Activated CD4-positive, CD25-positive, alpha-beta regulatory T cell treated with anti-CD3 and anti-CD28 coated beads, Interleukin-2, amount 50 U/mL, for 24 hours (primary cell): ENCODE results near the gene DNAJB5.

ENCODE experiments used
- ATAC-seq, 2 donors: fragments of 150-1000 bp; cut with Tn5 transposase; one replicate each; pipeline ENCODE4 v1.10.0; 2021; ENCODE audit warnings: mild to moderate bottlenecking in 1 of 2, moderate library complexity in 1 of 2

DNAJB5 gene

GRCh38 chr9:34985311-34985899 is 4.1 kb upstream of the DNAJB5 start:
- ATAC-seq: no peak

- ATAC-seq: peak in 1 of 2 donors; percentile 4
Observed at GRCh38 chr9:34986540-34987047, 3.0 kb upstream of the DNAJB5 start.

GRCh38 chr9:34987160-34987901 is 2.2 kb upstream of the DNAJB5 start:
- no peak for ATAC-seq

- ATAC-seq: no peak
Observed at GRCh38 chr9:34988218-34989002, 1.1 kb upstream of the DNAJB5 start.

- ATAC-seq: no peak
Observed at GRCh38 chr9:34989946-34990635, 546 bp downstream of the DNAJB5 start.

- ATAC-seq: no peak
Observed at GRCh38 chr9:34990908-34991606, 1.5 kb downstream of the DNAJB5 start.

- no peak for ATAC-seq
Observed at GRCh38 chr9:34991607-34992375, 2.2 kb downstream of the DNAJB5 start.

GRCh38 chr9:34992376-34992951 is 2.9 kb downstream of the DNAJB5 start:
- peak; percentile 21 to 27 for ATAC-seq

- ATAC-seq: no peak
Observed at GRCh38 chr9:34993502-34994259, 4.1 kb downstream of the DNAJB5 start.

GRCh38 chr9:34994260-34994899 is 4.8 kb downstream of the DNAJB5 start:
- no peak for ATAC-seq

GRCh38 chr9:34994900-34995669 is 5.5 kb downstream of the DNAJB5 start:
- no peak for ATAC-seq

GRCh38 chr9:34995670-34996060 is 6.1 kb downstream of the DNAJB5 start:
- no peak for ATAC-seq

- no peak for ATAC-seq
Observed at GRCh38 chr9:34996181-34996904, 6.8 kb downstream of the DNAJB5 start.

- no peak for ATAC-seq
Observed at GRCh38 chr9:34996905-34997279, 7.3 kb downstream of the DNAJB5 start.

GRCh38 chr9:34997379-34997781 is 7.8 kb downstream of the DNAJB5 start:
- no peak for ATAC-seq

GRCh38 chr9:34998266-34998665 is 8.7 kb downstream of the DNAJB5 start:
- no peak for ATAC-seq

GRCh38 chr9:34999576-34999975 is 10.0 kb downstream of the DNAJB5 start:
- no peak for ATAC-seq
